Subcutaneous abdominal adipose tissue (tissue), 5 donors: ENCODE results near the gene GIMAP7.

Experiments
- H3K27ac ChIP-seq: one replicate; pipeline ENCODE4 v1.7.0; 2013; ENCODE audit warnings: low read depth, mild to moderate bottlenecking, inconsistent platforms, low read length, moderate library complexity
- H3K27me3 ChIP-seq, 5 donors: one replicate each; pipeline ENCODE4 v1.7.0; 2013; ENCODE audit warnings: low read length in 5 of 5, inconsistent platforms in 1 of 5; ENCODE audit not compliant: control insufficient read depth in 5 of 5, insufficient read depth in 4 of 5
- H3K36me3 ChIP-seq, 5 donors: one replicate each; pipeline ENCODE4 v1.7.0; 2013; ENCODE audit warnings: low read length in 5 of 5; ENCODE audit not compliant: control insufficient read depth in 5 of 5, insufficient read depth in 5 of 5
- H3K4me1 ChIP-seq, 5 donors: one replicate each; pipeline ENCODE4 v1.7.0; 2013; ENCODE audit warnings: low read length in 5 of 5, mild to moderate bottlenecking in 3 of 5, moderate library complexity in 1 of 5; ENCODE audit not compliant: control insufficient read depth in 5 of 5, insufficient read depth in 5 of 5
- H3K4me3 ChIP-seq, 5 donors: one replicate each; pipeline ENCODE4 v1.7.0; 2013; ENCODE audit warnings: low read length in 5 of 5, low read depth in 1 of 5
- H3K9ac ChIP-seq, 5 donors: one replicate each; pipeline ENCODE4 v1.7.0; 2013; ENCODE audit warnings: low read length in 5 of 5, mild to moderate bottlenecking in 4 of 5, moderate library complexity in 3 of 5
- H3K9me3 ChIP-seq, 5 donors: one replicate each; pipeline ENCODE4 v1.7.0; 2013; ENCODE audit warnings: low read length in 5 of 5; ENCODE audit not compliant: control insufficient read depth in 5 of 5
- donor health status: healthy.
- donor health status: healthy.
- donor health status: healthy.
- donor health status: healthy.
- donor health status: healthy.

Gene GIMAP7

DNA sequence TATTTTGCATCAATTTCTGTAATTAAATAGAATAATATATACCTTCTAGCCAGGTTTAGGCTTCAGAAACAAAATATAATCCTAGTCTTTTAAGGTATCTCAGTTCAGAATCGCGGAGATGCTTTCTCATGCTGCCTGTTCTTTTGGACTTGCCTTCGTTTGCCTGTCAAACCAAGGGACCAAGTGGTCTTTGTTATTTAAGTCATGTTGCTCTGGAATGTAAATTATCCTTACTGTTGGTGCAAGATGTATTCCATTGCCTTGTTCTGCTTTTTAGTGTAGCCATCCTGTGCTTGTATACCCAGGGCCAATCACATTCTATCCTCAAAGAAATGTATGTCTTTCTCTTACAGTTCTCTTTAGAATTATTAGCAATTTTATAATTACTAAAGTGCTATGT lies 51.5 kb downstream of the GIMAP7 start:
- Histone ChIP-seq H3K9ac (no peak overlapping the region), H3K27ac (no peak overlapping the region), H3K4me1 (peaks cover 0 to 26% (median 6%) of the 10 kb centered on the region in 5 donors), H3K27me3 (no peaks in the 10 kb centered on the region), H3K4me3 (no peak overlapping the region), H3K9me3 (peaks cover 0 to 7% (median 4%) of the 10 kb centered on the region in 5 donors), H3K36me3 (peaks cover 0 to 12% (median 7%) of the 10 kb centered on the region in 5 donors)

DNA sequence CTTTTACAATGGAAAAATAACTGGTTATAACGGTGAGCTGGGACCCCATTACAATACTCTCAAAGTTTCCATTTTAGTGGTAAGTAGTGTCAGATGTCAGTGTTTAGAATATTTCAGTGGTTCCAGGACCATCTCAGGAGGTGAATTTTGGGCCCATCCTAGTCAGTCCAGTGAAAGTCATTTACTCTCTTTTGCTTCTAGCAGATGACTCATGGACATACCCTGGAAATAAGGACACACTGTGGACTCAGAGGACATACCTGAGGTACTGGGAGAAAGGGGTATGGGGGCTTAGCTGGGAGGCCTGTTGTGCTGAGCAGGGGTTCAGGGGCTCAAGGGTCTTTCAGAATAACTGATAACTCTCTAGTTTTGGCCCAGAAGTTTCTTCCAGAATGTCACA lies 51.9 kb downstream of the GIMAP7 start:
- Histone ChIP-seq H3K36me3 (peaks cover 0 to 13% (median 7%) of the 10 kb centered on the region in 5 donors), H3K9ac (no peak overlapping the region), H3K4me1 (peaks cover 0 to 26% (median 6%) of the 10 kb centered on the region in 5 donors), H3K4me3 (peak overlapping the region in 1 of 5 donors; percentile 88), H3K9me3 (peaks cover 0 to 6% (median 2%) of the 10 kb centered on the region in 5 donors), H3K27me3 (no peaks in the 10 kb centered on the region), H3K27ac (peak overlapping the region; percentile 87)

DNA sequence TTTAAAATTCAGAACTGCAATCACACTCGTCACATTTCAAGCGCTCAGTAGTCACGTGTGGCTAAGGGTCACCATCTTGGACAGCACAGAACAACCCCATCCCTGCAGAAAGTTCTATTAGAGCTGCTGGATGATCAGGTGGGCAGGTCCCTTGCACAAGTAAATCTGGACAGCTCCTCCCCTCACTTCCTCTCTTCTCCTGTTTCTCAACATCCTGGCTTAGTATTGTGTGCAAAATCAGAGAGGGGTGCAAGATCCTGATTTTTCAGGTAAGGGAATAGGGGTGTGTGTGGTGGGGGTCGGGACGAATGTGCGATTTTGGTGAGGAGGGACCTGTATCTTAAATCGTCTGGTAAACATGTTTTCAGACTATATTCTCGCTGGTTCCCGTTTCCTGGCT lies 52.5 kb downstream of the GIMAP7 start, which contains the start of gene GIMAP4:
Gene GIMAP4, plus strand, starts transcription at position 222 of the 400 bp plus-strand sequence. CDS start 2,512 bp downstream, outside the sequence.
- H3K4me3 ChIP-seq, result peak within 1 kb of the TSS; percentile 57 to 88 (median 79)
- H3K4me1 ChIP-seq, result peaks cover 0 to 29% (median 6%) of the 10 kb centered on the region in 5 donors
- peaks cover 0 to 19% (median 8%) of the 10 kb centered on the region in 5 donors for H3K36me3 ChIP-seq
- H3K9me3 ChIP-seq, result peaks cover 0 to 10% (median 2%) of the 10 kb centered on the region in 5 donors
- H3K27me3 ChIP-seq, result no peaks in the 10 kb centered on the region
- peak within 1 kb of the TSS; percentile 87 for H3K27ac ChIP-seq
- peak within 1 kb of the TSS in 4 of 5 donors; percentile 59 to 92 (median 76) for H3K9ac ChIP-seq

DNA sequence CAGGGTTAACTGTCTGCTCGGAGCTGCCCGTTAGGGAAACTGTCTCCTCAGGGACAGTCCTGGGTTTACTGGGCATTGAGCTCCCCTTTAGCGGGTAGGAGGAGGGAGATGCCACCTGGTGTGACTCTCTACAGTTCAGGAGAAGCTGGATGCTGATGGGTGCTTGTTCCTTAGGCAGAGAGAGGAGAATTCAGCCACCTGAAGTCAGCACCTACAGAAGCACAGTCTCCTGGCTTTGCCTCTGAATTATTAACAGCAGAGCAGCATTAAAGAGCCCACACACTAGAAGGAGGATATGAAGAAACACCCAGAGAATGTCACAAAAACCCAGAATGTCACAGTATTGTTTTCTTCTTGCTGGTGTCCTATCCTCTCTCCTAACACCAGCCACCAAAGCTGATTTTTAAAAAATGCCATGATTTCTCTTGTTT lies 53.2 kb downstream of the GIMAP7 start:
- H3K27ac ChIP-seq, result peak overlapping the region; percentile 87
- H3K36me3 ChIP-seq, result peaks cover 0 to 26% (median 15%) of the 10 kb centered on the region in 5 donors
- peak overlapping the region in 4 of 5 donors; percentile 59 to 92 (median 76) for H3K9ac ChIP-seq
- H3K27me3 ChIP-seq, result no peaks in the 10 kb centered on the region
- H3K4me3 ChIP-seq, result peak overlapping the region; percentile 57 to 88 (median 79)
- H3K9me3 ChIP-seq, result peaks cover 0 to 16% (median 2%) of the 10 kb centered on the region in 5 donors
- H3K4me1 ChIP-seq, result peaks cover 0 to 29% (median 6%) of the 10 kb centered on the region in 5 donors

DNA sequence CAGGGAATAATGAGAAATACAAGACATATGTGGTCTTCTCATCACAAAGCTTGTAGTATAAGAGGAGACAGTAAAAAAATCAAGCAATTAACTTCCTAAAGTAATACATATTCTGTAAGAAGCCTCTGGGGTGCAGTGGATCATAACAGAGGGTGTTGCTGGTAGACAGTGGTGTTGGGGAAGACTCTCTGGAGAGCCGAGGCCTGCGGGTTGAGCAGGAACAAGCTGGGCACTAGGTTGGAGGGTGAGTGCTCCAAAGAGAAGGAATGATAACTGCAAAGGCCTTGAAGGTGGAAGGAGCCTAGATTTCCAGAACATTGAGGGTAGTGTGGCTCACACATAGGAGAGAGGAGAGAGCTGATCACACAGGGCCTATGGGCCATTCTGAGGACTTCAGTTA lies 54.0 kb downstream of the GIMAP7 start:
- H3K4me1 ChIP-seq, result peaks cover 0 to 29% (median 6%) of the 10 kb centered on the region in 5 donors
- H3K9me3 ChIP-seq, result peaks cover 0 to 16% (median 2%) of the 10 kb centered on the region in 5 donors
- peak overlapping the region in 3 of 5 donors; percentile 73 to 92 (median 78) for H3K9ac ChIP-seq
- H3K36me3 ChIP-seq, result peaks cover 0 to 30% (median 17%) of the 10 kb centered on the region in 5 donors
- peak overlapping the region in 4 of 5 donors; percentile 71 to 88 (median 81) for H3K4me3 ChIP-seq
- H3K27ac ChIP-seq, result peak overlapping the region; percentile 87
- H3K27me3 ChIP-seq, result no peaks in the 10 kb centered on the region

DNA sequence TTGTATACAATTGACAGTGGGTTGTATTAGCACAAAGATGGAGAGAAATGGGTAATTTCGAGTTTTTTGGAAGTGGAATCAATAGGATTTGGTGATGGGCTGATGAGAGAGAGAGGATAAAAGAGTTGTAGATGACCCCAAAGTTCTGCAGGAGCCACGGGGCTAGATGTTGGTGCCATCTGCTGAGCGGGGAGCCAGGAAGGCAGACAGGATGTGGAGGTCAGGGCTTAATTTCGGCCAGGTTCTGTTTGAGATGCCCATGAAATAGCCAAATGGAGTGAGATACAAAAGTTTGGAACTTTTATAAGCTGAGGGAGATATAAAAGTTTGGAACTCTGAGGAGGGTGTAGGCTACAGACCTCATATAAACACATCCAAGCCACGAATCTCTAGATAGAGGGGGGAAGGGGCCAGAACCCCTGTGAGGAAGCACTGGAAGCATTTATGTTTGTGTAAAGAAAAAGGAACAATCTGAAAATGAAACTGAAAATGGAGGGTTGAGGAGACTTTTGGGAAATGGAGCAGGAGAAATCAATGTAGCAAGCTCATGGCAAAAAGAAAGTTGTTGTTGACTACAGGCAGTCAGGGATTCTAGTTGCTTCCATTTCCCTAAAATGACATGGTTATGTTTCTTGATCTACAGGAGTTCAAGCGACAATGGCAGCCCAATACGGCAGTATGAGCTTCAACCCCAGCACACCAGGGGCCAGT lies 54.7 kb downstream of the GIMAP7 start:
- Histone ChIP-seq H3K9ac (no peak overlapping the region), H3K27me3 (no peaks in the 10 kb centered on the region), H3K4me1 (peaks cover 0 to 29% (median 6%) of the 10 kb centered on the region in 5 donors), H3K9me3 (peaks cover 0 to 19% (median 2%) of the 10 kb centered on the region in 5 donors), H3K36me3 (peaks cover 0 to 30% (median 17%) of the 10 kb centered on the region in 5 donors), H3K4me3 (peak overlapping the region in 4 of 5 donors; percentile 71 to 88 (median 81)), H3K27ac (peak overlapping the region; percentile 87)
